Brain microvascular endothelial cell (primary cell): ENCODE measurements around the gene MZB1.
A peak's percentile ranks its signal among the peaks of the same experiment; 100 is the strongest.

Experiments
- DNase-seq: peaks from one replicate; pipeline ENCODE4 v3.0.0-alpha.2; 2020
- H3K27ac ChIP-seq: fragments of 250-450 bp; sonication (Bioruptor Pico); 2 replicates; pipeline ENCODE4 v1.5.1; 2020; ENCODE audit warnings: mild to moderate bottlenecking, moderate library complexity
- H3K27me3 ChIP-seq: fragments of 250-450 bp; sonication (Bioruptor Pico); replicated peaks from 2 replicates; pipeline ENCODE4 v1.5.1; 2020; ENCODE audit warnings: mild to moderate bottlenecking
- H3K36me3 ChIP-seq: fragments of 250-450 bp; sonication (Bioruptor Pico); replicated peaks from 2 replicates; pipeline ENCODE4 v1.5.1; 2020; ENCODE audit warnings: mild to moderate bottlenecking
- H3K4me3 ChIP-seq: 2 replicates; pipeline ENCODE4 v1.5.1; 2011; ENCODE audit warnings: low read depth, mild to moderate bottlenecking, control low read depth, low read length, moderate library complexity
- in situ Hi-C: cut with HindIII; loops from 2 replicates; pipeline ENCODE4 v1.10.0; 2017; ENCODE audit warnings: low sequenced_read_pairs, low pct_ligation_motif_present
- TF ChIP-seq, protein P1 (sequence below): IDR thresholded peaks from 2 replicates; pipeline ENCODE4 v1.5.1; 2011; ENCODE audit warnings: low read depth, mild to moderate bottlenecking, moderate library complexity, low read length, control low read depth, inconsistent platforms; ENCODE audit errors: missing control alignments

Gene MZB1

DNA sequence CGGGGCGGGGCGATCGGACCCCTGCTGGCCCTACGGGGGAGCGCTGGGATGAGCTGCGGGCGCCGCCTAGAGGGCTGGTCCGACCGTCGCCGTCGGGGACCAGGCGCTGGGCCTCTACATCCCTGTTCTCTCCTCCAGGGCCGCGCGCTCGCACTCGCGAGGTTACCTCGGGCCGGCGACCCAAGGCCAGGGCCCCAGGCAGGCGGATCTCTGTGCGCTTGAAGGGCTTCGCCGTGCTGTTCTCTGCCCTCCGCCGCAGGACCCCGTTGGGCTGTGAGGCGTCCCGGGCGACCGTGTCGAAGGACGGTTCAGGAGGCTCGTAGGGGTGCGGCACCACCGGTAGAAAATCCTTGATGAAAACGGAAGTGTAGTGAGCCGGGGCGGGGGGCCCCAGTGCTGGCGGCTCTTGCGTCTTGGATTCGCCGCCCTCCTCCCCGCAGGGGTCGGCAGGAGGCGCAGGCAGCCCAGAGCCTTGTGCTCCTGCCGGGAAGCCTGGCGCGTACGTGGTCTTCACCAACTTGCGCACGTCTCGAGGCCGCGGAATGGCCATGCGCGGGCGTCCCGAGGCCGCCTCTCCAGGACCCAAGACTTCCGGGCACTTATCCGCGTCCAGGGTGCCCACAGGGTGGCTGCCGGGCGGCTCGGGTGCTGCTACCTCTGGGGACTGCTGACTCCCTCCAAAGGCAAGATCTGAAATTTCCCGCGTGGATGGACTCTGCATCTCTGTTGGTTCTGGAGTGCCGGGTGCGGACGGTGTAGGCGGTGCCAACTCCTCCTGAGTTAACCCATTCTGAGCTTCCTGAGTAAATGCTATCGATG lies 3.2 kb upstream of the MZB1 start:
- TF ChIP-seq, protein P1, sequence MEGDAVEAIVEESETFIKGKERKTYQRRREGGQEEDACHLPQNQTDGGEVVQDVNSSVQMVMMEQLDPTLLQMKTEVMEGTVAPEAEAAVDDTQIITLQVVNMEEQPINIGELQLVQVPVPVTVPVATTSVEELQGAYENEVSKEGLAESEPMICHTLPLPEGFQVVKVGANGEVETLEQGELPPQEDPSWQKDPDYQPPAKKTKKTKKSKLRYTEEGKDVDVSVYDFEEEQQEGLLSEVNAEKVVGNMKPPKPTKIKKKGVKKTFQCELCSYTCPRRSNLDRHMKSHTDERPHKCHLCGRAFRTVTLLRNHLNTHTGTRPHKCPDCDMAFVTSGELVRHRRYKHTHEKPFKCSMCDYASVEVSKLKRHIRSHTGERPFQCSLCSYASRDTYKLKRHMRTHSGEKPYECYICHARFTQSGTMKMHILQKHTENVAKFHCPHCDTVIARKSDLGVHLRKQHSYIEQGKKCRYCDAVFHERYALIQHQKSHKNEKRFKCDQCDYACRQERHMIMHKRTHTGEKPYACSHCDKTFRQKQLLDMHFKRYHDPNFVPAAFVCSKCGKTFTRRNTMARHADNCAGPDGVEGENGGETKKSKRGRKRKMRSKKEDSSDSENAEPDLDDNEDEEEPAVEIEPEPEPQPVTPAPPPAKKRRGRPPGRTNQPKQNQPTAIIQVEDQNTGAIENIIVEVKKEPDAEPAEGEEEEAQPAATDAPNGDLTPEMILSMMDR, result peak; percentile 73
- no peak overlapping the region for H3K27ac ChIP-seq

DNA sequence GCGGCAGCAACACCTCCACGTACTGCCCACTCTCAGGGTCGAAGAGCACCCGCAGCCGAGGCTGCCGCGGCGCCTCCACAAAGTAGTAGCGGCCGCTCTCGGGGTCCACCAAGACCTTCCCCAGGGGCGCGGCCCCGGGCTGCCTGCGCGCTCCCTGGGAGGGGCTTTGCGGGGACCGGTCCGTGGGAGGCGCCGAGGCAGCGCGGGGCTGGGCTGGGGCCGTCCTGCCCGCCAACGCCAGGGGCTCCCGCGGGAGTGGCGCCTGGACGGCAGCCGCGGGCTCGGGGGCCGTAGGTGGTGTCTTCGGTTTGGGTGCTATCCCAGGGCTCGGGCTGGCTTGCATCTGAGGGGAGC lies 2.6 kb upstream of the MZB1 start:
- no peak overlapping the region for H3K27ac ChIP-seq
- TF ChIP-seq, protein P1, result no peak
- no peaks in the 10 kb centered on the region for H3K36me3 ChIP-seq
- peak overlapping the region; percentile 49 for H3K4me3 ChIP-seq
- in situ Hi-C loops, result no loop called here
- peaks cover 4% of the 10 kb centered on the region for H3K27me3 ChIP-seq
- no peak for DNase-seq

More for the DNA sequence above, 3.2 kb upstream of the MZB1 start:
- in situ Hi-C loops, result no loop called here
- Histone ChIP-seq H3K27me3 (peaks cover 4% of the 10 kb centered on the region), H3K4me3 (peak overlapping the region; percentile 49), H3K36me3 (no peaks in the 10 kb centered on the region)
- DNase-seq, result peak; percentile 38

DNA sequence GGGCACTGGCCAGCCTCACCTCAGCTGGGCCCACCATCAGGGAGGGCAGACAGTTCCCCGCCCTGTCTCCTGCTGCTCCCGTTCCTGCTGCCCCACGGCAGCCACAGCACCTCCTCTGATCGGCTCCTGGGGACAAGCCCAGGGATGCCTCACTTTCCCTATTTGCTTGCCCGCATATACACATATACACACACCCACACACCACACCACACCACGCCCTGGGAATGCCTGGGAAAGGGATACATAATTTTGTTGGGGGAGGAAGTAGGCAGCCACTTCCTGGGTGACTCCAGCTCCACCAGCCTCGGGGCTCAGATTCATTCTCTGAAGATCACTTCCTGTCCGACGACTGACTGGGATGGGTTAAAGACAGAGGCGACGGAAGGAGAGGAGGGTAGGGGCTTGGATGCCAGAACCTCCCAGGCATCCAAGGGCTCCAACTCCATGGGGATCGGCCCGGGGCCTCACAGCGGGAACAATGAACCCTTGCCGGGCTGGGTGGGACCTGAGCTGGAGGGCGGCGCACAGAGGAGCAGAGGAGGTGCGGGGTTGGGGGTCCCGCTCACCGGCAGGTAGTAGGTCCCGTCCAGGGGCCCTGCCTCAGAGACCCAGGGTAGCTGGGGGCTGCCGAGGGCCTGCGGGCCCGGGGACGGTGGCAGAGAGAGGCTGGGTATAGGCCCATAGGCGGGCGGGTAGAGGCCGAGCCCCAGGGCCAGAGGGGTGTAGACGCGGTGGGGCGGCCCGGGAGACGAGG lies 2.0 kb upstream of the MZB1 start:
- peak overlapping the region; percentile 49 for H3K4me3 ChIP-seq
- no peak for DNase-seq

DNA sequence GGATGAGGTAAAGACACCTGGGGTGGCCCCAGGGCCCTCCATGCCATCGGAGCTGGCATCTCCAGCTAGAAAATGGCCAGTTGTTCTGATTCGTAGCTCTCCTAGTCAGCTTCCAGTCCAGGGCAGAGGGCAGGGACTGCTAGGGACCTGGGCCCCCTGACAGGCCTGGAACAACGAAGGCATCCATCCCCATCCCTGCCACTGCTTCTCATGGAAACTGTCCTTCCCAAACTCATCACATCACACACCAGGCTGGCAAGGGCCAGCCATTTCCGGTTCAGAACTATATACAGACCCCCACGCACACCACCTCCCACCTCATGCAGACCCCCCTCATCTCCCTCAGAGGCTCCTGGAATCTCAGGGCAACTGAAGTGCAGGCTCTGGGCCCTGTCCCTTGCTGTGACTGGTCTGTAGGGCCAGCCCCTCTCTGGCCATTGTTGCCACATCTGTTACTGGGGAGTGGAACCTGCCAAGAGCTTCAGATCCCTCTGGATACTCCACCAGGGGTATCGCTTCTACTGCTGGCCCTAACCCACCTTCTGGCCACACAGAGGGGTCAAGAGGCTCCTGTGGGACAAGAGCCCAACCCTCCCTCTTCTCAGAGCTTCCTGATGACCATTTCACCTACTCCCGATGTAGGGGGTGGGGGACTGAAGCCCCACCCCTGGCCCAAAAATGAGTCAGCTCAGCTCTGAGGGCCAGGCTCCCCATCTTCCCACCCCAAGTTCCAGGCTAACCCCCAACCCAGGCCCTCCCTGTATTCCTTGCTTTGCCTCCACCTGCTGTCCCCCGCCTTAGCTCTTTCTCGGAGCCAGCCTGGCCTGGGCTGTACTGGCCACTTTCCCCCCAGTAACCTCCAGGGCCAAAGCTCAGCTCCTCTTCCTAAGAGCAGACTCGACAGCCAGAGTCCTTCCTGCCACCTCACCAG lies 1.2 kb upstream of the MZB1 start:
- no peak for DNase-seq
- TF ChIP-seq, protein P1, result no peak
- Histone ChIP-seq H3K4me3 (no peak overlapping the region), H3K27ac (no peak overlapping the region), H3K36me3 (no peaks in the 10 kb centered on the region), H3K27me3 (peaks cover 4% of the 10 kb centered on the region)
- in situ Hi-C loops, result no loop called here

More for the DNA sequence above, 2.0 kb upstream of the MZB1 start:
- peaks cover 4% of the 10 kb centered on the region for H3K27me3 ChIP-seq
- in situ Hi-C loops, result no loop called here
- TF ChIP-seq, protein P1, result no peak
- no peak overlapping the region for H3K27ac ChIP-seq
- H3K36me3 ChIP-seq, result no peaks in the 10 kb centered on the region

DNA sequence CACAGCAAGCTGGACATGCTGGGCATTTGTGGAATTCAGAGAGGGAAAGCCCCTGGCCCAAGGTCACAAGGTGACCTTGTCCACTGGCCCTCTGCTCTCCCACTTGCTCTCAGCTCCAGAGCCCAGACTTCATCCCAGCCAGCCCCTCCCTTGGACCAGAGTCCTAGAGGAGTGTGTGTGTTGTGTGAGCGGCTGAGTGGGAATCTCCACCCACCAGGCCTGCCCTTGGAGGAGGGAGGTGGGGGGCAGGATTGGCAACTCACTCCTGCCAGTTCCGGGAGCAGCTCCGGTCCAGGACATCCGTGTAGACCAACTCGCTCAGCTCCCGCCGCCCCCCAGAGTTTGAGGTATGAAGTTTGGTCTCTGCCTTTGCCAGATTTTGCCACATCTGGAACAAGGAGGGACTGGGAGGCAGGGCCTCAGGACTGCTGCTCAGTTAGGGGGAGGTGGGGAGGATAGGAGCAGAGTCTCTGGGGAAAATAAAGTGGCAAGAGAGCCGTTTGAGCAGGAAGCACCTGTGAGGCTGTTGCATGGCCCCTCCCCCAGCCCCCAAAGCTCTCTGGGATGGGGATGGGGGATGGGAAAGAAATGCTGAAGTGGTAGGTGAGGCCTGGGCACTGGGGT lies 1.4 kb downstream of the MZB1 start:
- no peak overlapping the region for H3K27ac ChIP-seq
- H3K4me3 ChIP-seq, result no peak overlapping the region
- H3K27me3 ChIP-seq, result no peaks in the 10 kb centered on the region
- H3K36me3 ChIP-seq, result no peaks in the 10 kb centered on the region
- in situ Hi-C loops, result no loop called here
- no peak for DNase-seq
- TF ChIP-seq, protein P1, result no peak
